ENCODE measurements around the gene ATP10B. TPM values are rescaled to one million over a fixed set of nuclear protein-coding genes. Genes with fewer than 3 reads are reported as not detected.

ATP10B gene
- total RNA-seq, 2 donors from 2014 or later, result 0.47 TPM; not detected in 1

GRCh38 chr5:160643616-160644240, 208.3 kb downstream of the ATP10B start:
- H3K4me3 ChIP-seq, result no peak overlapping the region
- no peaks in the 10 kb centered on the region for H3K27me3 ChIP-seq
- no peak for DNase-seq (ENCODE audit: low spot score)
- no peaks in the 10 kb centered on the region for H3K4me1 ChIP-seq
- H3K36me3 ChIP-seq, result no peaks in the 10 kb centered on the region
- no peak for TF ChIP-seq CTCF (IDR thresholded peaks at IDR 0.05)
- no peak overlapping the region for H3K27ac ChIP-seq
- no peaks in the 10 kb centered on the region for H3K9me3 ChIP-seq

GRCh38 chr5:160641405-160641804, 210.6 kb downstream of the ATP10B start:
- Histone ChIP-seq H3K36me3 (no peaks in the 10 kb centered on the region), H3K4me3 (no peak overlapping the region), H3K27ac (no peak overlapping the region), H3K27me3 (no peaks in the 10 kb centered on the region), H3K4me1 (no peaks in the 10 kb centered on the region), H3K9me3 (no peaks in the 10 kb centered on the region)
- DNase-seq (ENCODE audit: low spot score), result no peak
- TF ChIP-seq CTCF (IDR thresholded peaks at IDR 0.05), result no peak

DNA sequence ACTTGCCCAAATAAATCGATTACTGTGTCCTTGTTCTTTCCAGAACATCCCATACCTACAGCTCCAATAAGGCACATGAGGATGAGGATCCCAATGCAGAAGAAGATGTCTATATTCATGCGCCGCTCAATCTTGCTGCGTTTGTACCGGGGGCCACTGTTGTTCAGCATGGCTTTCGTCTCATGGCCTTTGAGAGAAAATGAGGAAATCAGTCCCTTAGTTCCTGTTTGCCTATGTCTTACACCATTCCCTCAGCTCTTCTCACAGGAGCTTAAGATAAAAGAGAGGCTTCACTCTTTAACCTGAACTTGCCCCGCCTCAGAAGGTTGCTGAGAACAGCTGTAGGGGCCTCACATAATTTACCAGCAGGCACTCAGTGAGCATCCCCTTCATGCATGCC, 211.6 kb downstream of the ATP10B start:
- no peaks in the 10 kb centered on the region for H3K36me3 ChIP-seq
- no peak for TF ChIP-seq CTCF (IDR thresholded peaks at IDR 0.05)

DNA sequence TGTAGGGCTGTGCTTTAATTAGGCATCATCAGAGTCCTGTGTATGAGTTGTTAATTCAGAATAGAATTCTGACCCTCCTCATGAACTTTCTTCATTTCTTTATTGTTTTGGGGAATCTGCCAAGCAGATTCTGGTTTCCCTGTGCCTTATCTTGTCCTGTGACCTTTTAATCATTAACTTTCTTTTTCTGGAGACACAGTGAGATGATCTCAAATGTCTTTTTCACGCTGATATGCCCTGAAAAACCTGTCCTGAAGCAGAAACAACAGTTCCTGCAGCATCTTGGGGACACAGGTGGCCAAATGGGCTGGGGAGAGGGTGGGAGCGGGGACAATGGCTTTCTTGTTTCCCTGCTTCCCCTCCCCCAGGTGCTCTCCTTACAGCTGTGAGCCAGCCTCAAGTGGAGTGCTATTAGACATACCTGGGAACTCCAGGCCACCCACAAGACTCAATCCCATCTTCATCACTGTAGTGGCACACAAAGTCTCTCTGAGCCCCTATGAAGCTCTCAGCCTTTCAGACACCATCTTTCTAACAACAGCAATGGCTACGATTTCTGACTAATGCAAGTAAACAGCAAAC, 213.8 kb downstream of the ATP10B start:
- Histone ChIP-seq H3K27me3 (no peaks in the 10 kb centered on the region), H3K36me3 (no peaks in the 10 kb centered on the region), H3K27ac (no peak overlapping the region), H3K4me3 (no peak overlapping the region), H3K9me3 (no peaks in the 10 kb centered on the region), H3K4me1 (no peaks in the 10 kb centered on the region)
- no peak for TF ChIP-seq CTCF (IDR thresholded peaks at IDR 0.05)
- DNase-seq (ENCODE audit: low spot score), result no peak

More for the DNA sequence above, 211.6 kb downstream of the ATP10B start:
- no peak overlapping the region for H3K27ac ChIP-seq
- no peaks in the 10 kb centered on the region for H3K9me3 ChIP-seq
- no peaks in the 10 kb centered on the region for H3K4me1 ChIP-seq
- no peaks in the 10 kb centered on the region for H3K27me3 ChIP-seq
- no peak overlapping the region for H3K4me3 ChIP-seq
- no peak for DNase-seq (ENCODE audit: low spot score)

GRCh38 chr5:160637357-160638090, 214.5 kb downstream of the ATP10B start:
- H3K4me1 ChIP-seq, result no peaks in the 10 kb centered on the region
- H3K27me3 ChIP-seq, result no peaks in the 10 kb centered on the region
- no peaks in the 10 kb centered on the region for H3K36me3 ChIP-seq
- no peak for TF ChIP-seq CTCF (IDR thresholded peaks at IDR 0.05)
- no peaks in the 10 kb centered on the region for H3K9me3 ChIP-seq
- H3K4me3 ChIP-seq, result no peak overlapping the region
- no peak for DNase-seq (ENCODE audit: low spot score)
- no peak overlapping the region for H3K27ac ChIP-seq
